ENCODE results near the gene CECR2.

The CECR2 gene

DNA sequence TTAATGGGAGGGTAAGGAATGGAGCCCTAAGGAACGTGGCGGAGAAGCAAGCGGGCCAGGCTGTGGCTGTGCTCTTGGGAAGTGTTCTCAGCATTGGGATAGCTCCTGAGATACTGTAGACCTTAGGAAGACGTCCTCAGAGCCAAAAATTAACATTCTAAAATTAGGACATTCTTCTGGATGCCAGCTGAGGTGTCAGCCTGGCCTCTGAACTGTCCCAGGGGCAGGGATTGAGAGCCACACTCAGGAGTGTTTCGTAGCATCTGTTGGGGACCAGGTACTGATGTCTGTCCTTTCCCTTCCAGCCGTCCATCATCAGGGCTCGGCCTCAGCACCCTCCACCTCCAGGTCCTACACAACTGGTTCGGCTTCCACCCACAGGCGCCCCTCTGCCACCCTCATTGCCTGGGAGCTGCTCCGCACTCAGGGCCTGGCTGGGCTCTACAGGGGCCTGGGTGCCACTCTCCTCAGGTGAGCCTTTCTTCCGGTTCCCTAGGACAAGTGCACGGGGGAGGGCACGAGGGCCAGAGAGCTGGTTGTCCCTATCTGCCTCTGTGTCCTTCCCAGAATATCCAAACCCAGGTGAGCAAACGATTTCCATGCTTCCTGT lies 217.7 kb downstream of the CECR2 start:
- no peak for TF ChIP-seq EZH2phosphoT487 (IDR thresholded peaks at IDR 0.05; ENCODE audit: borderline replicate concordance, low read length)
- TF ChIP-seq, protein P1, sequence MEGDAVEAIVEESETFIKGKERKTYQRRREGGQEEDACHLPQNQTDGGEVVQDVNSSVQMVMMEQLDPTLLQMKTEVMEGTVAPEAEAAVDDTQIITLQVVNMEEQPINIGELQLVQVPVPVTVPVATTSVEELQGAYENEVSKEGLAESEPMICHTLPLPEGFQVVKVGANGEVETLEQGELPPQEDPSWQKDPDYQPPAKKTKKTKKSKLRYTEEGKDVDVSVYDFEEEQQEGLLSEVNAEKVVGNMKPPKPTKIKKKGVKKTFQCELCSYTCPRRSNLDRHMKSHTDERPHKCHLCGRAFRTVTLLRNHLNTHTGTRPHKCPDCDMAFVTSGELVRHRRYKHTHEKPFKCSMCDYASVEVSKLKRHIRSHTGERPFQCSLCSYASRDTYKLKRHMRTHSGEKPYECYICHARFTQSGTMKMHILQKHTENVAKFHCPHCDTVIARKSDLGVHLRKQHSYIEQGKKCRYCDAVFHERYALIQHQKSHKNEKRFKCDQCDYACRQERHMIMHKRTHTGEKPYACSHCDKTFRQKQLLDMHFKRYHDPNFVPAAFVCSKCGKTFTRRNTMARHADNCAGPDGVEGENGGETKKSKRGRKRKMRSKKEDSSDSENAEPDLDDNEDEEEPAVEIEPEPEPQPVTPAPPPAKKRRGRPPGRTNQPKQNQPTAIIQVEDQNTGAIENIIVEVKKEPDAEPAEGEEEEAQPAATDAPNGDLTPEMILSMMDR (IDR thresholded peaks at IDR 0.05; ENCODE audit: low read depth, low read length, poor library complexity, severe bottlenecking): no peak
- no peaks in the 10 kb centered on the region for H3K9me2 ChIP-seq (replicated peaks; ENCODE audit: control insufficient read depth, low read length)
- peaks cover 16% of the 10 kb centered on the region for H3K36me3 ChIP-seq (ENCODE audit: control insufficient read depth, low read length)
- H3K27ac ChIP-seq (ENCODE audit: low read depth, low read length): no peak overlapping the region
- H3K9me3 ChIP-seq (ENCODE audit: control insufficient read depth, insufficient read depth, low read length): no peaks in the 10 kb centered on the region
- no peak overlapping the region for H3K4me2 ChIP-seq (ENCODE audit: low read length)
- no peaks in the 10 kb centered on the region for H4K20me1 ChIP-seq (ENCODE audit: control insufficient read depth, insufficient read depth, low read depth, low read length)
- no peaks in the 10 kb centered on the region for H3K27me3 ChIP-seq (ENCODE audit: control insufficient read depth, low read length)
- H3F3A ChIP-seq (ENCODE audit: control insufficient read depth, insufficient read depth): no peaks in the 10 kb centered on the region
- no peaks in the 10 kb centered on the region for H3K79me2 ChIP-seq (ENCODE audit: control insufficient read depth, low read length)
- H3K4me3 ChIP-seq (ENCODE audit: low read length): no peak overlapping the region
- no peaks in the 10 kb centered on the region for H3K4me1 ChIP-seq (ENCODE audit: control insufficient read depth, low read length)

DNA sequence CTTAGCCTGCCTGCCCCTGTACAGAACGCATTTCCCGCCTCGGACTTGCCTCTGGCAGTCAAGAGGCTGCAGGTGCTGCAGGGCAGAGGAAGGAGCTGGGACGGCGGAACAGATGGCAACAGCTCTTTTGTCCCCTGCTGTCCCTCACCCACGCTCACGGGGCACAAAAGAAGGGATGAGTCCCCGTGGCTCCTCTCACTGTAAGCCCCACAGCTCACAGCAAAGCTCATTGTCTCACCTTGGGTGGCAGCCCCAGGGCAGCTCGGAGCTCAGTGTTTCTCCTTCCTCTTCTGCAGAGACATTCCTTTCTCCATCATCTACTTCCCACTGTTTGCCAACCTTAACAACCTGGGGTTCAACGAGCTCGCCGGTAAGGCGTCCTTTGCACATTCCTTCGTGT lies 218.4 kb downstream of the CECR2 start:
- H3F3A ChIP-seq (ENCODE audit: control insufficient read depth, insufficient read depth): no peaks in the 10 kb centered on the region
- no peaks in the 10 kb centered on the region for H3K27me3 ChIP-seq (ENCODE audit: control insufficient read depth, low read length)
- no peaks in the 10 kb centered on the region for H4K20me1 ChIP-seq (ENCODE audit: control insufficient read depth, insufficient read depth, low read depth, low read length)
- H3K4me2 ChIP-seq (ENCODE audit: low read length): no peak overlapping the region
- no peak overlapping the region for H3K27ac ChIP-seq (ENCODE audit: low read depth, low read length)
- no peaks in the 10 kb centered on the region for H3K79me2 ChIP-seq (ENCODE audit: control insufficient read depth, low read length)
- H3K9me3 ChIP-seq (ENCODE audit: control insufficient read depth, insufficient read depth, low read length): no peaks in the 10 kb centered on the region
- H3K4me3 ChIP-seq (ENCODE audit: low read length): no peak overlapping the region
- peaks cover 23% of the 10 kb centered on the region for H3K36me3 ChIP-seq (ENCODE audit: control insufficient read depth, low read length)
- TF ChIP-seq, protein P1 (IDR thresholded peaks at IDR 0.05; ENCODE audit: low read depth, low read length, poor library complexity, severe bottlenecking): no peak
- TF ChIP-seq EZH2phosphoT487 (IDR thresholded peaks at IDR 0.05; ENCODE audit: borderline replicate concordance, low read length): no peak
- H3K4me1 ChIP-seq (ENCODE audit: control insufficient read depth, low read length): no peaks in the 10 kb centered on the region
- no peaks in the 10 kb centered on the region for H3K9me2 ChIP-seq (replicated peaks; ENCODE audit: control insufficient read depth, low read length)

DNA sequence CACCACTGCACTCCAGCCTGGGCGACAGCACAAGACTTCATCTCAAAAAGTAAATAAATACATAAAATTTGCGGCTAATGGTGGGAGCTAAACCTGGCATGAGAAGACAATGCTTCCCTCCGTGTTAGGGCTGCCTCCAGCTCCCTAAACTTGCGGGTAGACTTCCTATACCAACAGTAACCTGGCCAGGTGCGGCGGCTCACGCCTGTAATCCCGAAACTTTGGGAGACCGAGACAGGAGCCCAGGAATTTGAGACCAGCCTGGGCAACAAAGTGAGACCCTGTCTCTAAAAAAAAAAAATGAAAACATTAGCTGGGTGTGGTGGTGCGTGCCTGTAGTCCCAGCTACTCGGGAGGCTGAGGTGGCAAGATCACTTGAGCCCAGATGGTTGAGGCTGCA lies 219.3 kb downstream of the CECR2 start:
- no peak overlapping the region for H3K4me3 ChIP-seq (ENCODE audit: low read length)
- peaks cover 32% of the 10 kb centered on the region for H3K36me3 ChIP-seq (ENCODE audit: control insufficient read depth, low read length)
- H3F3A ChIP-seq (ENCODE audit: control insufficient read depth, insufficient read depth): no peaks in the 10 kb centered on the region
- no peak overlapping the region for H3K27ac ChIP-seq (ENCODE audit: low read depth, low read length)
- H3K4me2 ChIP-seq (ENCODE audit: low read length): no peak overlapping the region
- no peaks in the 10 kb centered on the region for H4K20me1 ChIP-seq (ENCODE audit: control insufficient read depth, insufficient read depth, low read depth, low read length)
- peaks cover 9% of the 10 kb centered on the region for H3K4me1 ChIP-seq (ENCODE audit: control insufficient read depth, low read length)
- peaks cover 7% of the 10 kb centered on the region for H3K79me2 ChIP-seq (ENCODE audit: control insufficient read depth, low read length)
- no peaks in the 10 kb centered on the region for H3K27me3 ChIP-seq (ENCODE audit: control insufficient read depth, low read length)
- no peaks in the 10 kb centered on the region for H3K9me3 ChIP-seq (ENCODE audit: control insufficient read depth, insufficient read depth, low read length)
- TF ChIP-seq, protein P1 (IDR thresholded peaks at IDR 0.05; ENCODE audit: low read depth, low read length, poor library complexity, severe bottlenecking): no peak
- no peak for TF ChIP-seq EZH2phosphoT487 (IDR thresholded peaks at IDR 0.05; ENCODE audit: borderline replicate concordance, low read length)
- no peaks in the 10 kb centered on the region for H3K9me2 ChIP-seq (replicated peaks; ENCODE audit: control insufficient read depth, low read length)

Data from DOHH2 (cell line).